ENCODE results near the gene PSG7.
"Not testable (repeated sequence)": the region's sequence is repeated elsewhere in the genome, so short reads cannot be mapped to it uniquely, and the experiment has no call there.

DNA sequence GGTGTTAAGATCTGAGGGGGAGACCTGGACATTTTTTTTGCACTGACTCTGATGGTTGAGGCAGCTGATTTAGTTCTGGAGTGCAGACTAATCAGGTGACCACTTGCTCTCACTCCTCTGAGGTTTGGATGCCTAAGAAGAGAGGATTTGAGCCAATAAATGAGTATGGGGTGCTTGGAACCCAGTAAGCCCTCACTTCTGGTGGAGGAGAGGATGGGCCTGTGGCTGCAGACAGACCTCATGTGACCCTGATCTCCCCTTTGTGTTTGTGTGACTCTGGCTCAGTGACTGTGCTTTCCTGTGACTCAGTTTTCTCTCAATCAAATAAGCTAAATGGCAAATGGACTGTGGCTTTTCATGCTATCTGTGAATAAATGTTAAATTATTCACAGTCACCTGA lies 2.8 kb downstream of the PSG7 start:
- TF ChIP-seq, protein P1, sequence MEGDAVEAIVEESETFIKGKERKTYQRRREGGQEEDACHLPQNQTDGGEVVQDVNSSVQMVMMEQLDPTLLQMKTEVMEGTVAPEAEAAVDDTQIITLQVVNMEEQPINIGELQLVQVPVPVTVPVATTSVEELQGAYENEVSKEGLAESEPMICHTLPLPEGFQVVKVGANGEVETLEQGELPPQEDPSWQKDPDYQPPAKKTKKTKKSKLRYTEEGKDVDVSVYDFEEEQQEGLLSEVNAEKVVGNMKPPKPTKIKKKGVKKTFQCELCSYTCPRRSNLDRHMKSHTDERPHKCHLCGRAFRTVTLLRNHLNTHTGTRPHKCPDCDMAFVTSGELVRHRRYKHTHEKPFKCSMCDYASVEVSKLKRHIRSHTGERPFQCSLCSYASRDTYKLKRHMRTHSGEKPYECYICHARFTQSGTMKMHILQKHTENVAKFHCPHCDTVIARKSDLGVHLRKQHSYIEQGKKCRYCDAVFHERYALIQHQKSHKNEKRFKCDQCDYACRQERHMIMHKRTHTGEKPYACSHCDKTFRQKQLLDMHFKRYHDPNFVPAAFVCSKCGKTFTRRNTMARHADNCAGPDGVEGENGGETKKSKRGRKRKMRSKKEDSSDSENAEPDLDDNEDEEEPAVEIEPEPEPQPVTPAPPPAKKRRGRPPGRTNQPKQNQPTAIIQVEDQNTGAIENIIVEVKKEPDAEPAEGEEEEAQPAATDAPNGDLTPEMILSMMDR (IDR thresholded peaks at IDR 0.05): not testable (repeated sequence)
- not testable (repeated sequence) for TF ChIP-seq POLR2A, POLR2AphosphoS5, EP300 (IDR thresholded peaks at IDR 0.05)

All from gastroesophageal sphincter (tissue), 3 donors.